Mesenteric fat pad (tissue), 1 donor: ENCODE results near the gene DYNLT2. TPM values are rescaled to one million over a fixed set of nuclear protein-coding genes. Genes with fewer than 3 reads are reported as not detected.

ENCODE experiments used
- DNase-seq: peaks from one replicate; pipeline ENCODE4 v3.0.0-alpha.2; 2020; ENCODE audit warnings: low spot score
- total RNA-seq: library from RNA; stranded (reverse); fragmentation: NEBNext Ultra II Directional; extraction: Animal tissue kit (Norgen Biotek cat#: 25700); gene quantifications from one replicate; pipeline ENCODE4 v1.2.1, GENCODE V29; 2021
- donor health status: DM: yes; HTN: yes; CAD: no.

Gene DYNLT2
- total RNA-seq, 1 donor from 2014 or later: 0.71 TPM

- no peak for DNase-seq
Measured at GRCh38 chr6:169738976-169739529, 12.3 kb downstream of the DYNLT2 start.

DNA sequence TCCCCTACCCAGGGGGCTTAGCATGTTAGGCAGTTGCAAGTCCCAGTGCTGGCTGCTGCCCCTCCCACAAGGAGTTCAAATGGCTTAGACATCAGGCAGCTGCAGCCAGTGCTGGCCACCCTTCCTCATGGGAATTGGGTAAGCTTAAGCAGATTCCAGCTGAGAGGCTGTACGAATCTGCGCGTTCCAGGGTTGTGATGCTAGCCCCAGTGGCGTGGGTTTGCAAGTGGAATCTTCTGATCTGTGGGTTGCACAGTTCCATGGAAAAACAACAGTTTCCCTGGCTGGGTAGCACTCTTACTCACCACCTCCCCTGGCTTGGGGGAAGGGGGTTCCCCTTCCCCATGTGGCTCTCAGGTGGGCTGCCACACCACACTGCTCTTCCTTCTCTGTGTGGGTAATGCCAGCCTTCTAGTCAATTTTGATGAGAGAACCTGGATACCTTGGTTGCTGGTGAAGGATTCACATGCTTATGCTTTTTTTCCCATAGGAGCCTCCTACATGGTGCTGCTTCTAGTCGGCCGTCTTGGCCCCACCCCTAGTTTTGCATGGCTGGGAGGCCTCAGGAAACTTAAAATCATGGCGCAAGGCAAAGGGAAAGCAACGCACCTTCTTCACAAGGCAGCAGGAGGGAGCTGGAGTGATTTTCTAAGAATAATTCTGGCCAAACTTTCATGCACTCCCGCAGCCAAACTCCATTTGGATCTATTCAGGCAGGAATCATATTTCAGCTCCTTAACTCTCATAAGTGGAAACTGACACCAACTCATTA is 13.0 kb downstream of the DYNLT2 start:
- no peak for DNase-seq

GRCh38 chr6:169729961-169730360 is 21.4 kb downstream of the DYNLT2 start:
- DNase-seq: no peak

GRCh38 chr6:169726963-169727362 is 24.4 kb downstream of the DYNLT2 start:
- DNase-seq: no peak

DNA sequence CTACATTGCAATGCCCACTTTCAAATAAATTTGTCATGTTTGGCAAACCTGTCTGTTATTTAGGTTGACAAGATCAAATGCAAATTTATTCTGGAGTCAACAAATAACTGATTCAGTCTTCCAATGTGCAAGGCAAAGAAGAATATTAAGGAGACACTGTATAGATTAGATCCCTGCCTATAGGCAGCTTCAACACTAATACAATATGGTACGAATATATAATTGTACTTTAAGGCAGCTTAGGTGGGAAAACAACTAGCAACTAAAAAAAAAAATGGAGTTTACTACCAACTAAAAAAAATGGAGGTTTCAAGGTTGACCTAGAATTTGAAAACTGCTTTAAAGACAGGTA is 25.3 kb downstream of the DYNLT2 start:
- DNase-seq: no peak

DNA sequence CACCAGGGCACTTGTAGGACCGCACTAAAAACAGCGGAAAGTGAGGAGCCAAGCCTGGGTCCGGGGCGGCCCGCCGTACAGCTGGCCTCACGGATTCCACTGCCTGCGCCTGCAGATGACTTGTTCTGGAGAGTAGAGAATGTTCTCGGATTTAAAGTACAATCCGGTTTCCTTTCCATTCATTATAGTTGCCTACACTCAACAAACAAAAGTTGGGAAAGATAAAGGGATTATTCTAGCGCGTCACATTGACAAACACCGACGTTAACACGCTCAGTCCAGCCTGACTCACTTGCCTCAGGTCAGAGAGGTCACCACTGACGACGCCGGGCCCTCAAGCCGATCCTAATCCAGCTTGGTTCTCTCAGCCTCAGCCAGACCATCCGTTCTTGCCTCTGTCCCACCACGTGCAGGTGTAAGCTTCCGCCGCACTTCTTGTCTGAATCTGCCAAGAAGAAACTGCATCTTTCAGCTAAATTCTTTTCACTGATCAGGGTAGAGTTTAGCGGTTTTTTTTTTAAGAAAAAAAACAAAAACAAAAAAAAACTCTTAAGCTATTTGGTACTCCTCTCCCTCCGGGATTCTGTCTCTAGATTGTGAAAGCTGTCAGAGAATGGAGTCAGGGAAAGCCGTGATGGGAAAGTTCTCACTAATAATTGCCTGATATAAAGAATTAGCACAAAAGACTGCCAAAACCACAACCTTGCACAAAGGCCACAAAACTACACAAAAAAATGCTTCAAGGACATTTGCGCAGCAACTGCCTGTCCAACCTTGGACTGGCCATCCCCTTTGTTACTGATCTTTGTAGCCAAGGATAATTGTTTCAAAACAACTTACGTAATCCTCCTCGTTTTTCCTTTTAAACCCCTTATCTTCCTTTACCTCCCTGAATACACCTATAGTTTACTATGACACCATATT is 26.0 kb downstream of the DYNLT2 start:
- no peak for DNase-seq

DNA sequence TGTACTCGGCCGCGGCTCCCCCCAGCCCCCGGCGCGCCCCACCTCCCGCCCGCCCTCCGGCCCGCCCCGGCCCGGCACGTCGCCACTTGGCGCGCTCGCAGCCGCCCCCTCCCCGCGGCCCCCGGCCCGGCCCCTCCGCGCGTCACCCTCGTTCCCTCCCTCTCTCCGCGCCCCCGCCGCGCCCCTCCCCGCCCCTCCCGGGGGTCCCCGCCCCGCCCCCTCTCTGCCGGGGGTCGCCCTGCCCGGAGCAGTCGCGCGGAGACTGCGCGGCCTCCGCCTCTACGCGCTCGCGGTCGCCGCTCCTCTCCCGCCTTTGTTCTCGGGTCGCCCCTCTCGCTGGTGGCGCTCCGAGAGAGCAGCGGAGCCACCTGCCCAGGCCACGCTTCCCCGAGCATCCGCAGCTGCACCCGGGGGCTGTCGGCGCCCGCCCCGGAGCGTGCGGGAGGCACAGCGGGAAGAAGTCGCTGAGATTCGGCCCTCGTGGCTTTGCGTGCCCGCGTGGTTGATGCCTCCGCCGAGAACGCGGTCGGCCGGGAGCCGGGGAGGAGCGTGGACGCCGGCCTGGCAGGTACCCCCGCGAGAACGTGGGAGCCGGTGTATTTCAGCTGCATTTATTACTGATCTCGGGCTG is 26.8 kb downstream of the DYNLT2 start, which contains the start of gene PHF10:
Gene PHF10, minus strand, starts transcription at position 7 of the 631 bp plus-strand sequence. CDS start 569 bp downstream, outside the sequence.
- DNase-seq: no peak

DNA sequence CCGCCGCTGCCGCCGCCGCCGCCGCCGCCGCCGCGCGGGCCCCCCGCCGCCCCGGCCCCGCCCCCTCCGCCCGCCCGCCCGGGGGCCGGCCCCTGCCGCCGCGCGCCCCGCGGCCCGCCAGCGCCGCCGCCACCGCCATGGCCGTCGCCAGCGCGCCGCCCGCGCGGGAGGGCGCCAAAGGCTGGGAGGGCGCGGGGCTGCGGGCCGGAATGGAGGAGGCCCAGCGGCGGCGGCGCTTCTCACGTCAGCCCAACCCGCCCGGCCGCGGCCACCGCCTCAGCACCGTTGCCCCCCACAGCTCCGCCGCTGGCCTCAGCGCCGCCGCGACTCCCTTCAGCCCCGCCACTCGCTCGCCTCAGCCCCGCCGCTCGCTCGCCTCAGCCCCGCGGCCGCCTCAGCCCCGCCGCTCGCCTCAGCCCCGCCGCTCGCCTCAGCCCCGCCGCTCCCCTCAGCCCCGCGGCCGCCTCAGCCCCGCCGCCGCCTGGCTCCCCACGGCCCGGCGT is 27.3 kb downstream of the DYNLT2 start:
- DNase-seq: no peak

- DNase-seq: peak; percentile 94
Measured at GRCh38 chr6:169723200-169723909, 28.0 kb downstream of the DYNLT2 start.

DNA sequence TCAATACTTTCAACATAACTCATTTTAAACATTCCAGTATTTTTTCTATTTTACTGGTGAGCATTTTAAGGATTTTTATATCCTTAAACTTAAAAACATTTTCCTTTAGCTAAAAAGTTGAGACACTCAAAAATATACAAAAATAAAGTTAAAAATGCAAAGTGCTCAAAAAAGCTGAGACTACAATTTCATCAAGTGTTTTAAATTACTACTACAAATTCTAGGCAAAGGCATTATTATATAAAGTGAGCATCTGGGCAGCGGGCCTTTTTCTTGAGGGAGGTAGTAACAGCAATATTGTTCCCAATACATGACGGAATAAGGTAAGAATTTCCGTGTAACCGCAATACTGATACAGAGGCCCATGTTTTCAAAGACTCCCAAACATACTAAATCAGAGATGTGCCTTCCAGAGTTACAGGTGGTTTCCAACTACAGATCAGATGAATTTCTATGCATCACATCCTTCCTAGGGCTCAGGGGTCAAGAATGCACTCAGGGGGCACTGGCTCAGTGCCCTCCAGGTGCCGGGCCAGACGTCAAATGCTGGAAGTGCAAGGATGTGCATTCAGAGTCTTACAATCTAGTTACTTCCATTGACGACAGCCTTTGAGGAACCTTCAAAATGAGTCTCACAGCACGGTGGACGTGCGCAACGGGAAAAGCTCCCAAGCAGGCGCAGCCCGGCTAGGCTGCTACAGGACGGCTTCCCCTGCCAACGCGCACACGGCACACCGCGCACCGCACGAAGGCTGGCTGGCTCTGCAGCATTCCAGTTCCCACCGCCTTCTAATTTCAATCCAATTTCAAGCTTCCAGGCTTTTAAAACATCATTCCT is 28.8 kb downstream of the DYNLT2 start:
- DNase-seq: no peak

DNA sequence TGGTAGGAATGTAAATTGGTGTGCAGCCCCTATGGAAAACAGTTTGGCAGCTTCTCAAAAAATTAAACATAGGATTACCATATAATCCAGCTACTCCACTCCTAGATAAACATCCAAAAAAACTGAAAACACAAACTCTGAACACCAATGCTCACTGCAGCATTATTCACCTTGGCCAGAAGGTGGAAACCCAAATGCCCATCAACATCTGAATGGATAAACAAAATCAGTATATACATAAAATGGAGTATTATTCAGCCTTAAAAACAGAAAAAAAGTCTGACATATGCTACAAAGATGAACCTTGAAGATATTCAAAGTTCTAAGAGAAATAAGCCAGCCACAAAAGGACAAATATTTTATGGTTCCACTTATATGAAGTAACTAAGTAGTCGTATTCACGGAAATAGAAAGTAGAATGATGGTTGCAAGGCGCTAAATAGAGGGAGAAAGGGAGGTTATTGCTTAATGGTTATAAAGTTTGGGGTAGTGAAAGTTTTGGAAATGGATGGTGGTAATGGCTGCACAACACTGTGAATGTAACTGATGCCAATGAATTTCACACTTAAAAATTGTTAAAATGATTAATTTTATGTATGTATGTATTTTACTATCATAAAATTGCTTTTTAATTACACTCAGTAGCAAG is 31.0 kb downstream of the DYNLT2 start:
- DNase-seq: no peak

DNA sequence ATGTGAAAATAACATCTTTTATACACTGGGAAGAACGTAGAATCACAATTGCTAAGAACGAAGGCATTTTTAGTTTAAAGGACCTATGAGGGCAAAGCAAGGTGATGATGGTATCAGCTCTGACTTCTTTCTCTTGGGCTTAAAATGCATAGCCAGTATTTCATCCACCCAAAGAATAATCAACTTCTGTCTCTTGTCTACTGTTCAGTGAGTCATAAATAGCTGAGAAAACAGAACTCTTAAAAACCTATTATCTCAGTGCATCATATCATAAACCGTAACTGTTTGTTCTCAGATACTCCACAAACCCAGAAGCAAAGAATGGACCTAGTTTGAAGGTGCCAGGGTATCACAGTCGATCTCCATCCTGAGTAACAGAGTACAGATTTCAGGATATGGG is 32.3 kb downstream of the DYNLT2 start:
- no peak for DNase-seq

- no peak for DNase-seq
Measured at GRCh38 chr6:169714595-169714994, 36.8 kb downstream of the DYNLT2 start.

DNA sequence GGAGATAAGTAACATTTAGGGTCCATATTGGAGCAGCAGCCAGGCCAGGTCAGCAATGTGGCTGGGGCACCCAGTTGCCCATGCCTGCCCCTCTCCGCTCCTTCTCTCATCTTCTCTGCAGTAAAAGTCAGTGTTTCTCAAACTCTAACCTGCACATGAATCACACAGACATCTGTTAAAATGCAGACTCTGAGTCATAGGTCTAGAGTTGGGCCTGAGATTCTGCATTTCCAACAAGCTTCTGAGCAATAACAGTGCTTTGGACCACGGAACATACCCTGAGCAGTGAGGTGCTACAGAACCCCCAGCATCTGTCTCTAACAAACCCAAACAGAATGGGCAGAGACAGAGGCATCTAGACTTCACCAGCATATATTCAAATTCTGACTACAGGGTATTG is 37.2 kb downstream of the DYNLT2 start:
- DNase-seq: no peak

GRCh38 chr6:169710009-169710408 is 41.4 kb downstream of the DYNLT2 start:
- no peak for DNase-seq

GRCh38 chr6:169709293-169709692 is 42.1 kb downstream of the DYNLT2 start:
- DNase-seq: no peak

DNA sequence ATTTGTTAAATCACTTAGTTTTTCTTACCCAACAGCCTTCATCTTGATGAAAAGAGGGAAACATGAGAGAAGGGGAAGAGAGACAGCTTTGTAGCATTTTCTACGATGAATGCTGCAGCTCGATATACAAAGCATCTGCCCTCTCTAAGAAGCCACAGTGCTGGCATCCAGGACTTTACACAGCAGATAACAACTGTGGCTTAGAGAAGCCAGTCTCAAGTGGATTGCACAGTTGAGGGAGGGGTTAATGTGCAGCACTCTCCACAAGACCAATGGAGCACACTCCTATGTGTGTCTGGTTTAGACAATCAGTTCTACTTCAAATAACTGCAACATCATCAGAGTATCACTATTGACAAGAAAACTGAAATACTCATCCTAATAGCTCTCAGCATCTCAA is 43.6 kb downstream of the DYNLT2 start:
- DNase-seq: no peak

- DNase-seq: no peak
Measured at GRCh38 chr6:169702840-169703246, 48.5 kb downstream of the DYNLT2 start.
